B cell (primary cell): ENCODE measurements around the gene MFAP1. TPM values are rescaled to one million over a fixed set of nuclear protein-coding genes. Genes with fewer than 3 reads are reported as not detected.

Source experiments
- ATAC-seq: fragments of 200-7000 bp; cut with Tn5 transposase; one replicate; pipeline ENCODE4 v1.10.0; 2021; ENCODE audit warnings: low read depth, mild to moderate bottlenecking, moderate number of reproducible peaks, moderate library complexity
- CTCF ChIA-PET: fragments of 350-600 bp; sonication (Branson Sonifier 250); formaldehyde crosslinking; loops from one replicate; lab custom pipeline; 2021; ENCODE audit warnings: antibody characterized with exemption, inconsistent platforms; lab: Charles Lee
- POLR2A ChIA-PET: fragments of 350-600 bp; sonication (Branson Sonifier 250); formaldehyde crosslinking; loops from one replicate; lab custom pipeline; 2021; ENCODE audit warnings: antibody characterized with exemption; lab: Charles Lee
- DNase-seq: peaks from one replicate; pipeline ENCODE4 v3.0.0; 2013
- H2AFZ ChIP-seq: 2 replicates; pipeline ENCODE4 v1.6.1; 2012; ENCODE audit warnings: mild to moderate bottlenecking, low read depth, low read length; ENCODE audit not compliant: insufficient read depth, poor library complexity, severe bottlenecking
- H3K27ac ChIP-seq, 2 donors: 1 replicate in 1 of 2; 2 replicates in 1 of 2; pipeline ENCODE4 v1.5.1; 2012 to 2013; ENCODE audit warnings: low read length in 2 of 2, mild to moderate bottlenecking in 2 of 2, moderate library complexity in 1 of 2
- H3K27me3 ChIP-seq, 4 experiments: fragments of 200-600 bp in 1 of 4; sonication (generic) in 1 of 4; replicated peaks in 1 of 4; 1 replicate in 2 of 4; 2 replicates in 2 of 4; pipeline versions ENCODE4 v1.6.1 to v1.7.0; 2013 to 2016; ENCODE audit warnings: low read length in 3 of 4, mild to moderate bottlenecking in 2 of 4, mixed read lengths in 1 of 4, moderate library complexity in 1 of 4; ENCODE audit not compliant: insufficient read depth in 4 of 4, control insufficient read depth in 3 of 4; ENCODE audit errors: control extremely low read depth in 1 of 4
- H3K36me3 ChIP-seq, 2 experiments: replicated peaks in 1 of 2; 1 replicate in 1 of 2; 2 replicates in 1 of 2; pipeline versions ENCODE4 v1.6.1 to v1.7.1; 2013; ENCODE audit warnings: low read length in 1 of 2; ENCODE audit not compliant: insufficient read depth in 2 of 2, control insufficient read depth in 1 of 2; ENCODE audit errors: control extremely low read depth in 1 of 2, extremely low read depth in 1 of 2
- H3K4me1 ChIP-seq, 2 donors: fragments of 200-600 bp in 1 of 2; sonication (generic) in 1 of 2; 1 replicate in 1 of 2; 2 replicates in 1 of 2; pipeline versions ENCODE4 v1.5.1 to v1.6.1; 2013 to 2017; ENCODE audit warnings: low read length in 2 of 2; ENCODE audit not compliant: control insufficient read depth in 2 of 2, insufficient read depth in 2 of 2
- H3K4me2 ChIP-seq: replicated peaks from 2 replicates; pipeline ENCODE3; 2012; ENCODE audit warnings: mild to moderate bottlenecking, low read depth, low read length; ENCODE audit not compliant: poor library complexity, severe bottlenecking
- H3K4me3 ChIP-seq, 5 experiments: fragments of 200-600 bp in 1 of 5; sonication (generic) in 1 of 5; 1 replicate in 3 of 5; 2 replicates in 2 of 5; pipeline versions ENCODE4 v1.5.1 to v1.7.0; 2011 to 2016; ENCODE audit warnings: low read length in 4 of 5, mild to moderate bottlenecking in 4 of 5, low read depth in 2 of 5, control low read depth in 1 of 5, moderate library complexity in 1 of 5; ENCODE audit not compliant: insufficient read depth in 1 of 5; ENCODE audit errors: control extremely low read depth in 1 of 5, extremely low read depth in 1 of 5
- H3K79me2 ChIP-seq: fragments of 200-600 bp; sonication (generic); one replicate; pipeline ENCODE4 v1.6.0; 2016; ENCODE audit warnings: low read length; ENCODE audit not compliant: control insufficient read depth, insufficient read depth
- H3K9ac ChIP-seq: fragments of 200-600 bp; sonication (generic); 2 replicates; pipeline ENCODE4 v1.6.1; 2017; ENCODE audit warnings: mild to moderate bottlenecking, low read length, moderate library complexity
- H3K9me3 ChIP-seq, 3 donors: one replicate each; pipeline versions ENCODE4 v1.6.1 to v1.7.1; 2013; ENCODE audit warnings: low read length in 2 of 3; ENCODE audit not compliant: control insufficient read depth in 2 of 3, insufficient read depth in 1 of 3; ENCODE audit errors: control extremely low read depth in 1 of 3
- H4K20me1 ChIP-seq: 2 replicates; pipeline ENCODE4 v1.6.0; 2012; ENCODE audit warnings: mild to moderate bottlenecking, low read length; ENCODE audit not compliant: insufficient read depth, control insufficient read depth, poor library complexity, severe bottlenecking
- H3K27ac Mint-ChIP-seq: one replicate; pipeline ENCODE4 v1.8.0; 2021; ENCODE audit warnings: mixed read lengths
- H3K27me3 Mint-ChIP-seq: one replicate; pipeline ENCODE4 v1.8.0; 2021; ENCODE audit warnings: mixed read lengths
- H3K4me1 Mint-ChIP-seq: one replicate; pipeline ENCODE4 v1.8.0; 2021; ENCODE audit warnings: mixed read lengths
- H3K4me3 Mint-ChIP-seq: one replicate; pipeline ENCODE4 v1.8.0; 2021; ENCODE audit warnings: mixed read lengths
- H3K9me3 Mint-ChIP-seq: one replicate; pipeline ENCODE4 v1.8.0; 2022; ENCODE audit warnings: mixed read lengths; ENCODE audit not compliant: insufficient read depth
- EZH2 ChIP-seq: IDR thresholded peaks from 2 replicates; pipeline ENCODE4 v1.6.1; 2012; ENCODE audit warnings: borderline replicate concordance, low read depth, mild to moderate bottlenecking, moderate library complexity, low read length; ENCODE audit not compliant: insufficient read depth, poor library complexity, severe bottlenecking
- WGBS: methylation state at CpG from one replicate; pipeline ENCODE4 v1.1.5; 2013; ENCODE audit warnings: missing lambda C conversion rate; ENCODE audit not compliant: insufficient coverage; 5-methylcytosine and 5-hydroxymethylcytosine counted together
- intact Hi-C: fragments of 100-400 bp; cut with micrococcal nuclease; formaldehyde crosslinking; loops from one replicate; pipeline ENCODE4 v1.10.0; 2022
- polyA plus RNA-seq: library from polyadenylated mRNA; depleted of rRNA; stranded (reverse); fragments of >200 nt; gene quantifications from 2 replicates; pipeline ENCODE4 v1.2.3, GENCODE V29; 2012
- total RNA-seq, 2 donors: library from RNA; stranded (reverse); fragments of 120-200 nt in 1 of 2; gene quantifications; 1 replicate in 1 of 2; 2 replicates in 1 of 2; pipeline versions ENCODE4 v1.2.3 to v1.2.4, GENCODE V29; 2013 to 2022
- TF ChIP-seq, protein P1 (sequence below): fragments of 200-600 bp; IDR thresholded peaks from one replicate; pipeline ENCODE4 v1.8.0; 2022; ENCODE audit warnings: antibody characterized with exemption, mild to moderate bottlenecking

Gene MFAP1
- total and polyA plus RNA-seq, 2 donors (not counting 1 experiment from before 2014, with no cell fraction given) = 3.4 to 22.1 TPM

GRCh38 chr15:43794269-43795037 lies 30.0 kb downstream of the MFAP1 start:
- peaks cover 28% of the 10 kb centered on the region for H3K79me2 ChIP-seq
- no peaks in the 10 kb centered on the region for H3K27me3 ChIP-seq
- Mint-ChIP-seq H3K27ac (peak overlapping the region; percentile 37), H3K4me1 (peaks cover 67% of the 10 kb centered on the region), H3K4me3 (peak overlapping the region; percentile 93), H3K9me3 (no peaks in the 10 kb centered on the region), H3K27me3 (no peaks in the 10 kb centered on the region)
- no peak overlapping the region for H3K4me3 ChIP-seq
- H3K4me2 ChIP-seq = no peak overlapping the region
- intact Hi-C loops = no loop called here
- no peak overlapping the region for H2AFZ ChIP-seq
- H3K4me1 ChIP-seq = peaks cover 23 to 59% of the 10 kb centered on the region in 2 donors
- CTCF ChIA-PET = interaction anchor here (1.0 to 3.2 kb wide), 3 partner anchors 14 to 24 kb away, joined by 4 to 13 read pairs (median 5); partner anchors contain the start of gene ELL3
- peaks cover 0 to 6% (median 0%) of the 10 kb centered on the region in 3 donors for H3K9me3 ChIP-seq
- H3K9ac ChIP-seq = no peak overlapping the region
- WGBS = 96% methylated on average over 8 of the region's 9 CpGs
- no peak for DNase-seq
- no peak for TF ChIP-seq EZH2
- TF ChIP-seq, protein P1, sequence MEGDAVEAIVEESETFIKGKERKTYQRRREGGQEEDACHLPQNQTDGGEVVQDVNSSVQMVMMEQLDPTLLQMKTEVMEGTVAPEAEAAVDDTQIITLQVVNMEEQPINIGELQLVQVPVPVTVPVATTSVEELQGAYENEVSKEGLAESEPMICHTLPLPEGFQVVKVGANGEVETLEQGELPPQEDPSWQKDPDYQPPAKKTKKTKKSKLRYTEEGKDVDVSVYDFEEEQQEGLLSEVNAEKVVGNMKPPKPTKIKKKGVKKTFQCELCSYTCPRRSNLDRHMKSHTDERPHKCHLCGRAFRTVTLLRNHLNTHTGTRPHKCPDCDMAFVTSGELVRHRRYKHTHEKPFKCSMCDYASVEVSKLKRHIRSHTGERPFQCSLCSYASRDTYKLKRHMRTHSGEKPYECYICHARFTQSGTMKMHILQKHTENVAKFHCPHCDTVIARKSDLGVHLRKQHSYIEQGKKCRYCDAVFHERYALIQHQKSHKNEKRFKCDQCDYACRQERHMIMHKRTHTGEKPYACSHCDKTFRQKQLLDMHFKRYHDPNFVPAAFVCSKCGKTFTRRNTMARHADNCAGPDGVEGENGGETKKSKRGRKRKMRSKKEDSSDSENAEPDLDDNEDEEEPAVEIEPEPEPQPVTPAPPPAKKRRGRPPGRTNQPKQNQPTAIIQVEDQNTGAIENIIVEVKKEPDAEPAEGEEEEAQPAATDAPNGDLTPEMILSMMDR = no peak
- POLR2A ChIA-PET = interaction anchor here (0.7 to 1.7 kb wide), 3 partner anchors 11 to 528 kb away, joined by 3 to 9 read pairs (median 5); partner anchors contain the start of genes ELL3 and TGM5
- no peak overlapping the region for H3K27ac ChIP-seq
- peaks cover 0 to 54% of the 10 kb centered on the region in 2 experiments for H3K36me3 ChIP-seq
- no peak for ATAC-seq
- H4K20me1 ChIP-seq = peaks cover 36% of the 10 kb centered on the region

- peak overlapping the region in 1 of 2 donors; percentile 96 for H3K27ac ChIP-seq
- intact Hi-C loops = no loop called here
- no peak for TF ChIP-seq EZH2
- TF ChIP-seq, protein P1 = no peak
- Mint-ChIP-seq H3K27me3 (no peaks in the 10 kb centered on the region), H3K4me1 (peaks cover 67% of the 10 kb centered on the region), H3K27ac (peak overlapping the region; percentile 93), H3K9me3 (no peaks in the 10 kb centered on the region), H3K4me3 (peak overlapping the region; percentile 93)
- DNase-seq (no peak), ATAC-seq (no peak)
- H3K27me3 ChIP-seq = no peaks in the 10 kb centered on the region
- peaks cover 28% of the 10 kb centered on the region for H3K79me2 ChIP-seq
- POLR2A ChIA-PET = interaction anchor here (1.5 to 2.3 kb wide), 3 partner anchors 16 to 31 kb away, joined by 4 to 15 read pairs (median 9); partner anchors contain the start of genes ELL3 and MFAP1
- H3K36me3 ChIP-seq = peaks cover 0 to 46% of the 10 kb centered on the region in 2 experiments
- no peak overlapping the region for H3K9ac ChIP-seq
- H3K4me3 ChIP-seq = peak overlapping the region in 3 of 5 experiments; percentile 50 to 98 (median 88)
- H3K4me1 ChIP-seq = peaks cover 31 to 61% of the 10 kb centered on the region in 2 donors
- H2AFZ ChIP-seq = no peak overlapping the region
- H3K9me3 ChIP-seq = peaks cover 0 to 6% (median 0%) of the 10 kb centered on the region in 3 donors
- 92% methylated on average over 6 of the region's 10 CpGs for WGBS
- H3K4me2 ChIP-seq = peak overlapping the region; percentile 87
- CTCF ChIA-PET = interaction anchor here (1.3 to 8.7 kb wide), 2 partner anchors 15 to 20 kb away, joined by 5 to 150 read pairs; partner anchors contain the start of gene ELL3
- H4K20me1 ChIP-seq = peaks cover 36% of the 10 kb centered on the region
Observed at GRCh38 chr15:43793647-43794046, 30.8 kb downstream of the MFAP1 start.
